GM21360 (cell line): Measurements from ENCODE around the gene CDCA8.

Experiments
- ATAC-seq: cut with Tn5 transposase; IDR thresholded peaks from one replicate; pipeline ENCODE4 v1.9.1; 2021; ENCODE audit warnings: mild to moderate bottlenecking, moderate library complexity; ENCODE audit not compliant: unreplicated experiment

The CDCA8 gene

GRCh38 chr1:37692078-37692833 is at the start of gene CDCA8:
Gene CDCA8, plus strand, starts transcription at chr1:37692516. Its CDS starts 175 bp downstream, at chr1:37692691.
- peak; percentile 69 for ATAC-seq

- ATAC-seq: no peak
Measured at GRCh38 chr1:37647281-37647680, 45.0 kb upstream of the CDCA8 start.

- no peak for ATAC-seq
Measured at GRCh38 chr1:37650173-37650572, 42.1 kb upstream of the CDCA8 start.

DNA sequence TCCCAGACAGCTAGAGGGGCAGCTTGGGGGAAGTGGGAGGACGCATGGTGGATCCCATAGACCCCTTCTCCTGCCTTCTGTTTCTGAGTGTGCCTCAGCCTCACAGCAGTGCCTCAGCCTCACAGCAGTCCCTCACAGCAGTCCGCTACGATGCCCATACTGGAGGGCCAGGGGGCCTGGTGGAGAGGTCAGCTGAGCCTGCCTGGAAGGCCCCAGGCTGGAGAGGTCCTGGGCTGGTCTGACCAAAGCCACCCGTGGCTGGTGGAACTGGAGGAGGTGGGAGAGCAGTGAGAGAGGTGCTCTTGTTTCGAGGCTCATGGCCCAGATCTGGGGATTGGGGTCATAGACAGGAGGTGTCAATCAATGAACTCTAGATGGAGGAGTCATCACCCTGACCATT is 41.6 kb upstream of the CDCA8 start:
- no peak for ATAC-seq

DNA sequence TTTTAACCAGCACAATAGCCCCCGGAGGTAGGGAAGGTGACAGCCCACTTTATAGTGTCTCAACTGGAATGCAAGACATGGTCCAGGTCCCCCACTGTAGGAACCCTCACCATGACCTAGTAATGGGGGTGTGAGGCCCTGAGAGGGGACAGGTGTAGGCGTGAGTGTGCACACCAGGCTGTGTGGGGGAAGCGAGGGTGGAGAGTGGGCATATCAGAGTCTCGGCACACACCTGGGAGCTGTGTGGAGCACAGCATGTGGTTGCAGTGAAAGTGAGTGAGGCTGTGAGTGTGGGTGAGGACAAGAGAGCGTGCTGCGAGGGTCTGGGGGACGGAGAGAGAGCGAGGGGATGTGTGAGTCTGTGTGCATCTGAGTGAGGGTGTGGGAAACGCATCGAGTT is 40.5 kb upstream of the CDCA8 start:
- no peak for ATAC-seq

DNA sequence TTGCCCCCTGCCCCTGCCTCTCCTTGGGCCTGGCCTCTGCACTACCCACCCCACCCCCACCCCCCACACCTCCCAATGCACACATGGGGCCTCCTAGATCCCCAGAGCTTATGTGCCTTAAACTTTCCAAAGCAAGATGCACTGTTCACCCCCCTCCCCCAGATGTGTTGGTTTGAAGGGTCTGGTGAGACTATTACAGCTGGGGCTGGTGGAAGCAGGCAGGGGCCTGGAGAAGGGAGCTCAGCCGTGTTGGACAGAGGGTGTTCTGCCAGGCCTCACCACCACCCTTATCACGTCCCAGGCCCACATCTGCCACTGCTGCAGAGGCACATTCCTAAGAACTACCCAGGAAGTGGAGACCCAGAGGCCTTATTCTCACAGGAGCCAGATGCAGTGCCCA is 39.3 kb upstream of the CDCA8 start:
- ATAC-seq: no peak

- no peak for ATAC-seq
Measured at GRCh38 chr1:37653906-37654305, 38.4 kb upstream of the CDCA8 start.

DNA sequence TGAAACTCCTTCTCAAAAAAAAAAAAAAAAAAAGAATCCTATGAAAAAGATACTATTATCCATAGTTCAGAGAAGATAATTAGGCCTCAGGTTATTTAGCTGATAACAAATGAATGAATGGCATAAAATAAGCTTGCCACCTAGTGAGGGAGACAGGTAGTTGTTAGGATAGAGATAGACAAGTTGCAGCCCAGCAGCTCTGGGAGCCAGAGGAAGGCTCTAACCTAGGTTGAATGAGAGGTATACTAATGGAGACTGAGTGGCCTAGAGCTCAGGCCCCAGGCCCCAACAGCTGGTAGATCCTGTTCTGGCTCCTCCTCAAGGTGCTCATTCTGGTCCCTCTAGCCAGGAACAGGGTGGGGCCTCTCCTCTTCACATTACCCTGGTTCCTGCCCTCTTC is 37.0 kb upstream of the CDCA8 start:
- ATAC-seq: no peak

- ATAC-seq: no peak
Measured at GRCh38 chr1:37656026-37656425, 36.3 kb upstream of the CDCA8 start.

DNA sequence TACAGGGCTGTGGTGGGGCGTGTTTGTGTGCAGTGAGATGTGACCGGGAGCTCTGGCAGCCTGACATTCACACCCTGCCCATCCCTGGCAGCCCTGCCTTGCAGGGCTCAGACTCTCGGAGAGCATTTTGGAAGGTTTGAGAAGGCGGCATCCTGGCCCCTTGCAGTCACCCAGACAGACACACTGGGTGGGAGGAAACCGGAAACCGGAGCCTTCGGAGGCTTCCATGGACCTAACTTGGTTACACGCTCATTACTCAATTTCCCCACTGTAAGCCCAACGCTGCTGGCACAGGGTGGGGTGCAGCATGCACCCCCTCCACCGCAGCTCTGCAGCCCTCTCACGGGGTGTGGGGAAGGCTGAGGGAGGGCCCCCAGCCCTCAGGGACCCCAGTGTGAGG is 35.4 kb upstream of the CDCA8 start:
- no peak for ATAC-seq

DNA sequence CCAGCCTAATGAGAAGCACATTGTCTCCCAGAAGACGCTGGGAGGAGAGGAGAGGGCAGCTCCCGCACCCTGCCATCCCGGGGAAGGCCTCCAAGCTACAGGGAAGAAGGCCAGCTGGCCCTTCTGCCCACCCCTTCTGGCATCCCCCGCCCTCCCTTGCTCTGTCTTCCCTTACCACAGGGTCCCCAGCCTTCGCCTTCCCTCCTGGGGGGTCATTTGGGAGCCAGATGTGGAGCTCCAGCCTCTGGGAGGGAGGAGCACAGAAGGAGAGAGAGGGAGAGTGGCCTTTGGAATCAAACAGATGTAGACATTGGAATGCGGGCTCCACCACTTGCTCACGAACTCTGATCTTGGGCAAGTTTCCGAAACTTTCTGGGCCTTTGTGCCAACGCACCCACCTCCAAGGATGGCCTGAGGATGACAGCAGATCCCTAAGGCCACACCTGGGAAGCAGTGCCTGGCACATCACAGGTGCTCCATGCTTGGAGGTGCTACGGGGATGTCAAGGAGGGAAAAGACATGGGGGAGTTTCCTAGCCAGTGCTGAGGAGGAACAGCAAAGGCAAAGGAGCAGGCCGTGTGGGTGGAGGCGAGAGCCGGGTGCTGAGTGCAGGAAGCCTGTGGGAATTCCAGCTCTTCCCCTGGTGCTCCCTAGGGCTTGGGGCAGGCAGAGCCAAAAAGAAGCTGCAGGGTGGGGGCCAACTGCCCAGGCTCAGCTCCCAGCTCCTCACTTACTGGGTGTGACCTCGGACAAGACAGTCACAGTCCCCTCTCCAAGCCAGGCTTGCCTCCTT is 34.5 kb upstream of the CDCA8 start:
- no peak for ATAC-seq

DNA sequence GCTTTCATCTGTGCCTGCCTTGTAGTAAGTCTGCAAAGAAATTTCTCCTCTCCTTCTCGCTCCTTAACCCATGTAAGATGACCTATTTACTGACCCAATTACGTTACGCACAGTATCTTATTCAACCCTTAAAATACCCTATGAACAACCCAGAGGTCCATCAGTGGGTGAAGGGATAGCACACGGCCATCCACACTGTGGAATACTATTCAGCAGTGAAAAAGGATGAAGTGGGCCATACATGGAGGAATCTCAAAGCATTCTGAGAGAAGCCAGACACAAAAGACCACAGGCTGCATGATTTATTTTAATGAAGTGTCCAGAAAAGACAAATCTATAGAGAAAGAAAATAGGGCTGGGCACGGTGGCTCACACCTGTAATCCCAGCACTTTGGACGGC is 33.8 kb upstream of the CDCA8 start:
- no peak for ATAC-seq

GRCh38 chr1:37660664-37661063 is 31.7 kb upstream of the CDCA8 start:
- no peak for ATAC-seq

DNA sequence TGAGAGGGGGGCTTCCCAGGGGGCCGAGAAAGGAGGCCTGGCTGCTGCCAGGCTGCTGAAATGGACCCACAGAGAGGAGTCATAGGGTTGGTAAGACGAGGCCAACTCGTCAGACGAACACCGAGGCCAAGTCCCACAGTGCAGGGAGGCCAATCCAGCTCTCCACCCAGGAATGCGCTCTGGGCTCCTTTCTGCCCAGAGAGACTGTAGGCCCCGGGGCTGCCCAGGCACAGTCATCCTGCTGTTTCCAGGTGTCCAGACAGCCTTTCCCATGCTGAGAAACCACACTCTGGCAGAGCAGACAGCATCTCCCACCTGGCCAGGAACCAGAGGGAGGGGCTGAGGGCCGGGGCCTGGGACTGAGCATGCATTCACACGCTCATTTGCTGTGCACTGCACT is 30.9 kb upstream of the CDCA8 start:
- no peak for ATAC-seq

GRCh38 chr1:37662031-37662755 is 30.1 kb upstream of the CDCA8 start:
- ATAC-seq: no peak

DNA sequence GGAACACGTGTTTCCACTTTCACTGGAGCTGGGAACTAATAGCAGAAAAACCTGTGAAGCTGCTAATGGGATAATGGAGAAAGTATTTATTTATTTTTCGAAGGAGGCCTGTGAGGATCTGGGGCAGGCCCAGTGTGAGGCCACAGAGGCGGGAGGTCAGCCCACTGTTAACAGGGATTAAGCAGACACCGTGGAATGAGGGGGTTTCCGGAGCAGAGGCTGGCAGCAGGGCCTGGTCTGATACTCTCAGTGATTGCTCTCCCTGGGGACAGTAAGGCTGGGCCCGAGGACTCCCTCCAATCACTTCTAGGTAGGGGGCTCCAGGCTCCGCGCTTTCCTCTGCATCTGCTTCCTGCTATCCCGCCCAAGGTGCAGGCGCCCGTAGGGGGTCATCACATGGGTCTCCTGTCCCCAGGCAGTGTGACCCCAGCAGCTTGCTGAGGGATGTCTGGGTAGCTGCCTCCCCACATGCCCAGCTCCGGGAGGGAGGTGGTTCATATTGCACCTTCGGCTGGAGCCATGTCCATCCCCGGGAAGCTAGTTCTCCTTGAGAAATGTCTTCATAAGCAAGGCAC is 28.8 kb upstream of the CDCA8 start:
- ATAC-seq: no peak

GRCh38 chr1:37666241-37666867 is 26.0 kb upstream of the CDCA8 start:
- no peak for ATAC-seq

- ATAC-seq: no peak
Measured at GRCh38 chr1:37667023-37667671, 25.2 kb upstream of the CDCA8 start.

DNA sequence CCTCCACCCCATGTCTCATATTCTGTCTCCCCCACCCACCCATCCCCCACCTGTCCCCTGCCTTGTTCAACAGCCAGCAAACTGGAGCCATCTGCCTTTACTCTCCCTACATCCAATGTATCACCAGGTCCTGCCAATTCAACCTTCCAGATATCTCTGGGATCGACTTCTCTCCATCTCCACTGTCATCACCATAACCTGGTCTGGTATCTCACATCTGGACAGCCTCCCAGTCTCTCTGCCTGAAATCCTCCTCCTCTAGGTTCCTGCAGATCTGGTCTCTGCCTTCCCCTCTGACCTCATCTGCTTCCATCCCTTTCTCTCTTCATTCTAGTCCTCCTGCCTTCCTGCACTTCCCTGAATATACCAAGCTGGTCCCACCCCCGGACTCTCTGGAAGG is 22.2 kb upstream of the CDCA8 start:
- no peak for ATAC-seq

DNA sequence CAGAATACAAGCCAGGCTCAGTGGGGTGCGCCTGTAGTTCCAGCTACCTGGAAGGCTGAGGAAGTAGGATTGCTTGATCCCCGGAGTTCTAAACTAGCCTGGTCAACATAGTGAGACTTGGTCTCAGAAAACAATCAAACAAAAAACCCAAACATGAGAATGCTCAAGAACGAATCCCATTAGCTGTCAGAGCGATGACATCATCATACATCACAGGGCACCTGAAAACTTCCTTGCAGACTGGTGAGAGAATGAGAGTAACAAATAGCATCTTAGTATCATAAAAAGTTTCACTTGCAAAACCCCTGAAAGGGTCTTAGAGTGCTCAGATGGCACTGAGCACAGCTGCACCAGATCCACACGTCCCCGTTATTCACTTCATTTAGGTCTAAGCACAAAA is 21.1 kb upstream of the CDCA8 start:
- ATAC-seq: no peak
